Measurements from ENCODE around the gene OR2T4. TPM values are rescaled to one million over a fixed set of nuclear protein-coding genes. Genes with fewer than 3 reads are reported as not detected.

OR2T4 gene, protein sequence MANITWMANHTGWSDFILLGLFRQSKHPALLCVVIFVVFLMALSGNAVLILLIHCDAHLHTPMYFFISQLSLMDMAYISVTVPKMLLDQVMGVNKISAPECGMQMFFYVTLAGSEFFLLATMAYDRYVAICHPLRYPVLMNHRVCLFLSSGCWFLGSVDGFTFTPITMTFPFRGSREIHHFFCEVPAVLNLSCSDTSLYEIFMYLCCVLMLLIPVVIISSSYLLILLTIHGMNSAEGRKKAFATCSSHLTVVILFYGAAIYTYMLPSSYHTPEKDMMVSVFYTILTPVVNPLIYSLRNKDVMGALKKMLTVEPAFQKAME
- total RNA-seq = not detected in 2 replicates

DNA sequence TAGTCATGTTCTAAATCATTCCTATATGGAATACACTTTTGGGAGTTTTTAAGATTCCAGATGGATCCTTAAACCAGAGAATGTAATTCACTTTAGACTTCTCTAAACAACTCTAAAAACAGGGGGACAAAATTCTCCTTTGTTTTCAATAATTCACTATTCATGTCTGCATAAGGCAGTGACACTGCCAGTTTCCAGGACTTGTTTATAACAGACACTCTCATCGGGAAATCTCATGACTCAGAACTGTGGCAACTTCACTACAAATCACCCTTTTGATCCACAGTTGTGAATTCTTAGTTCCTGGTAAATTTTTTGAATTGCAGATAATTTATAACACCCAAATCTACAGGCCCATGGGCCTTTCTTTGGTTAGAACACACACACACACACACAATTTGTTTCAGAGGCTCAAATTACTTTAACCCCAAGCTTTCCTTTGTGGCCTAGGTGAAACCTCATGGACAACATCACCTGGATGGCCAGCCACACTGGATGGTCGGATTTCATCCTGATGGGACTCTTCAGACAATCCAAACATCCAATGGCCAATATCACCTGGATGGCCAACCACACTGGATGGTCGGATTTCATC is at the start of gene OR2T4:
TSS of gene OR2T4 (plus strand) at position 545 of the 595 bp plus-strand sequence. CDS start at position 545, 0 bp downstream.

DNA sequence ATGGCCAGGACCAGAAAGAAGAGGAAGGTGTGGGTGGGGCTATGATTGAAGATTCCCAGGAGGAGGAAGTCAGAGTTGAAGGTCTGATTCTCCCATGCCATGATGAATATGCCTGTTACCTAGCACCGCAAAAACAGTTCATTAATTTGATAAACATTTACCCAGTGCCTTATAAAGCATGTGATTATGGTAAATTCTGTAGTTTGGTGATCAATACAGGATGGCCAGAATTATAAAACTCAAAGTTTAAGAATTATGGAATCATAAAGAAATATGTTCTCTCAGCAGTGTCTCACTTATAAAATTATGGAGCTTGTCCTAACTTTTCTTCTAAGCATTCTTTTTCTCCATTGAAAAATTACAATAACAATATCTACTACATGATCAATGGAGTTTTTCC is 37.0 kb upstream of the OR2T4 start, which contains the start of gene OR2M7:
TSS of gene OR2M7 (minus strand) at position 101 of the 400 bp plus-strand sequence. CDS start at position 101, 0 bp downstream.

DNA sequence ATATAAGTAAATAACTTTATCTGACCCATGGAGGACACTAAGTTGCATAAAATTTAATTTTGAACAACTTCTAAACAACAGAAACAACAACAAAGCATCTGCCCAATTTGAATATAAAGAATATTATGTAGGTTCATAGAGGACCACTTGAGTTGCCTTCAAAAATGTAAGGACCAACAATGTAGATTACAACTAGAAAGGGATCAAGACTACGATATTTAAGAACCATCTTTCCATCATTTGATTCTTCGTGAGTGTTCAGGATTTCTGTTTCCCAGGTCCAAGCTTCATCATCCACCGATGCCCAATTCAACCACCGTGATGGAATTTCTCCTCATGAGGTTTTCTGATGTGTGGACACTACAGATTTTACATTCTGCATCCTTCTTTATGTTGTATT is 13.0 kb upstream of the OR2T4 start, which contains the start of gene OR14C36:
TSS of gene OR14C36 (plus strand) at position 301 of the 400 bp plus-strand sequence. CDS start at position 301, 0 bp downstream.

DNA sequence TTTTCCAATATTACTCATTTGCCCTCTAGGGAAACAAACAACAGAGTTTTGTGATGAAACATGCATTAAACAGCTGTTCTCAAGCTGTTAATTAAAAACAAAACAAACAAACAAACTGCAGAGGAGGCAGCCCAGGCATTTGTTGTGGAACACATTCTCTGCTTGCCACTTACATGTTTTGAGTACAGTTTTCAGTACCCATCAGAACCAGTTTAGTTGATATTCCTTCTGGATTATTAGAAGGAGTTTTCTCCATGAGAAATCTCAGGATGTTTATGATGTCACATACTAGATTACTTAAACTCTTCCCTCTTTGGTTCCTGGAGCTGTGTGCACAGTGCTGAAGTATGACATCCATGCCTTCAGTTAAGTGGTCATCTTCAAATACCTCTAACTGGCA is 14.0 kb downstream of the OR2T4 start, which contains the start of gene OR2T6:
TSS of gene OR2T6 (plus strand) at position 301 of the 400 bp plus-strand sequence. CDS start 11,863 bp downstream, outside the sequence.

DNA sequence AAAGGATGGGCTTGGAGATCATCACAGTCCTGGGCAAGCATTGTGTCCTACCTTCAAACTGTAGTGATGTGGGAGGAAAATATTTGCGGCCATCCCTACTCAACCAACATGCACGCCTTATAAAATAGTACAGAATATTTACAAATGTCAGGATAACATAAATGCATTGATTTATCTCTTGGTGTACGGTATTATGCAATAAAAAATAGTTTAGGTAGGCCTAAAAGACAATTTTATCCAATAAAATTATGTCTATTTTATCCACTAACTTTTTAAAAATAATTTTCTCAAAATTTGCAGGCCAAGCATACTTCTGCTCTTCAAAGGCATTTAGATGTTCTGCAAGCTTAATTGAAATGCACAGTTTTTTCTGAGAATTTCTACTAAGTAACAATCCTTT is 41.3 kb downstream of the OR2T4 start, which contains the start of gene OR2T1:
TSS of gene OR2T1 (plus strand) at position 301 of the 400 bp plus-strand sequence. CDS start 3,100 bp downstream, outside the sequence.

Other genes starting within 250 kb of the OR2T4 start
- not detected in 2 replicates for gene OR2M5, start 216.5 kb upstream of the OR2T4 start, total RNA-seq
- not detected in 2 replicates for gene OR2M2, start 186.8 kb upstream of the OR2T4 start, total RNA-seq
- not detected in 2 replicates for gene OR2M3, start 164.4 kb upstream of the OR2T4 start, total RNA-seq
- not detected in 2 replicates for gene OR2M4, start 130.2 kb upstream of the OR2T4 start, total RNA-seq
- gene OR2T33, start 83.7 kb upstream of the OR2T4 start, total RNA-seq = not detected in 2 replicates
- gene OR2T12, start 58.2 kb upstream of the OR2T4 start, total RNA-seq = not detected in 2 replicates
- not detected in 2 replicates for gene OR2M7, start 37.1 kb upstream of the OR2T4 start, total RNA-seq
- gene OR14C36, start 12.9 kb upstream of the OR2T4 start, total RNA-seq = not detected in 2 replicates
- gene OR2T6, start 14.1 kb downstream of the OR2T4 start, total RNA-seq = not detected in 2 replicates
- not detected in 2 replicates for gene OR2T1, start 41.4 kb downstream of the OR2T4 start, total RNA-seq
- not detected in 2 replicates for gene OR2T2, start 84.0 kb downstream of the OR2T4 start, total RNA-seq
- gene OR2T3, start 111.7 kb downstream of the OR2T4 start, total RNA-seq = not detected in 2 replicates
- not detected in 2 replicates for gene OR2T5, start 126.9 kb downstream of the OR2T4 start, total RNA-seq
- not detected in 2 replicates for gene OR2G6, start 146.4 kb downstream of the OR2T4 start, total RNA-seq
- gene OR2T29, start 201.1 kb downstream of the OR2T4 start, total RNA-seq = not detected in 2 replicates
- gene OR2T34, start 213.1 kb downstream of the OR2T4 start, total RNA-seq = not detected in 2 replicates
- not detected in 2 replicates for gene OR2T10, start 236.0 kb downstream of the OR2T4 start, total RNA-seq